Uterus (tissue), 2 donors: ENCODE data around the gene JPH3.

Experiments
- POLR2A ChIP-seq, 2 donors: fragments of 450-650 bp; IDR thresholded peaks; one replicate each; pipeline ENCODE4 v1.6.1; 2016; ENCODE audit warnings: antibody characterized with exemption in 2 of 2, mild to moderate bottlenecking in 1 of 2, moderate library complexity in 1 of 2
- TF ChIP-seq, protein P1 (sequence below), 4 experiments: fragments of 200-600 bp in 2 of 4; fragments of 450-650 bp in 2 of 4; sonication (generic) in 2 of 4; IDR thresholded peaks; one replicate each; pipeline ENCODE4 v1.5.1; 2016 to 2019; ENCODE audit warnings: antibody characterized with exemption in 4 of 4, mild to moderate bottlenecking in 2 of 4, moderate library complexity in 1 of 4

- TF ChIP-seq POLR2A (IDR thresholded peaks at IDR 0.05): no peak
- TF ChIP-seq, protein P1, sequence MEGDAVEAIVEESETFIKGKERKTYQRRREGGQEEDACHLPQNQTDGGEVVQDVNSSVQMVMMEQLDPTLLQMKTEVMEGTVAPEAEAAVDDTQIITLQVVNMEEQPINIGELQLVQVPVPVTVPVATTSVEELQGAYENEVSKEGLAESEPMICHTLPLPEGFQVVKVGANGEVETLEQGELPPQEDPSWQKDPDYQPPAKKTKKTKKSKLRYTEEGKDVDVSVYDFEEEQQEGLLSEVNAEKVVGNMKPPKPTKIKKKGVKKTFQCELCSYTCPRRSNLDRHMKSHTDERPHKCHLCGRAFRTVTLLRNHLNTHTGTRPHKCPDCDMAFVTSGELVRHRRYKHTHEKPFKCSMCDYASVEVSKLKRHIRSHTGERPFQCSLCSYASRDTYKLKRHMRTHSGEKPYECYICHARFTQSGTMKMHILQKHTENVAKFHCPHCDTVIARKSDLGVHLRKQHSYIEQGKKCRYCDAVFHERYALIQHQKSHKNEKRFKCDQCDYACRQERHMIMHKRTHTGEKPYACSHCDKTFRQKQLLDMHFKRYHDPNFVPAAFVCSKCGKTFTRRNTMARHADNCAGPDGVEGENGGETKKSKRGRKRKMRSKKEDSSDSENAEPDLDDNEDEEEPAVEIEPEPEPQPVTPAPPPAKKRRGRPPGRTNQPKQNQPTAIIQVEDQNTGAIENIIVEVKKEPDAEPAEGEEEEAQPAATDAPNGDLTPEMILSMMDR (IDR thresholded peaks at IDR 0.05): no peak
These were observed 26.1 kb upstream of the JPH3 start for GRCh38 chr16:87576171-87576570.
